RPMI7951 (cell line): ENCODE measurements around the gene AKAP1. TPM values are rescaled to one million over a fixed set of nuclear protein-coding genes. Genes with fewer than 3 reads are reported as not detected.
"Not testable (repeated sequence)": the region's sequence is repeated elsewhere in the genome, so short reads cannot be mapped to it uniquely, and the experiment has no call there.

Source experiments
- DNase-seq: peaks from one replicate; pipeline ENCODE4 v3.0.0-alpha.2; 2012; ENCODE audit warnings: low read depth
- total RNA-seq: library from RNA; depleted of rRNA; stranded (reverse); fragments of >200 nt; shearing (Covaris generic); gene quantifications from 2 replicates; pipeline ENCODE4 v1.2.3, GENCODE V29; 2014

AKAP1 gene
- total RNA-seq, 1 experiment from 2014 or later = 8.3 TPM

DNA sequence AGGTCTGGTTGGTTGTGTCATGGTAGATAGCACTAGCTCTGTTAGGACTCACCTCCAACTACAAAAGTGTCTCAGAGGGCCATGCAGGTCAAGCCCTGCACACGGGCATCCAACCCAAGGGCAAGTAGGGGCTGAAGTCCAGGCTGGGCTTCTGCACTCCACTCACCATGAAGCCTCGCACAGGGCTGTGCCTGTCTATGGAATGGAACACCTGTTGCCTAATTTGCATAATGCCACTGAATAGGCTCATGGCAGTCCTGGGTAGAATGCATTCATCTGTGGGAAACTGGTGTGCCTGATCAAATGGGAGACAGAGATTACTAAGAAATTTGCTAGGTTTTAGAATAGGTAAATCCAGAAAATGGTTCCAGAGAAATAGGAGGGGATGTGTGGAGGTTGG, 8.0 kb upstream of the AKAP1 start:
- DNase-seq = no peak

DNA sequence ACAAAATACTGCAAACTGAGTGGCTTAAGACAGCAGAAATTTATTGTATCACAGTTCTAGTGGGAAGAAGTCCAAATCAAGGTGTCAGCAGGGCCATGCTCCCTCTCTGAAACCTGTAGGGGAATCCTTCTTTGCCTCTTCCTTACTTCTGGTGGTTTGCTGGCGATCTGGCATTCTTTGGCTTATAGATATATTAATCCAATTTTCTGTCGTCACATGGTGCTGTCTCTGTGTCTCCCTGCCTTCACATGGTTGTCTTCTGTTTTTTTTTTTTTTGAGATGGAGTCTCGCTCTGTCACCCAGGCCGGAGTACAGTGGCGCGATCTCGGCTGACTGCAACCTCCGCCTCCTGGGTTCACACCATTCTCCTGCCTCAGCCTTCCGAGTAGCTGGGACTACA, 6.8 kb upstream of the AKAP1 start:
- no peak for DNase-seq

DNA sequence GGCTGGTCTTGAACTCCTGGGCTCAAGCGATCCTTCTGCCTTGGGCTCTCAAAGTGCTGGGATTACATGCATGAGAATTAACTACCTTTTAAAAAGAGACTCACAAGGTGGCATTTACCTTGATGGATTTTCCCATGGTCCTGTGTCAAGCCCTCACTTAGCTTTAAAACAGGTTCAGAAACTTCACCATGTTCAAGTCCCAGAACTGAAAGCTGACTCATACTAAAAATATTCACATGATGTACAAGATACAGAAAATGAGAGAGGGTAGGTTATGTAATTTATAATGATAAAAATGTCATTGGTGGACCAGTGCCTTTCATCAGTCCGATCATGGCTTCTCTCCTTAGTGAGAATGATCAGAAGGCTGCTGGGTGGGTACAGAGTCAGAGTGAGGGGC, 4.3 kb upstream of the AKAP1 start:
- no peak for DNase-seq

DNA sequence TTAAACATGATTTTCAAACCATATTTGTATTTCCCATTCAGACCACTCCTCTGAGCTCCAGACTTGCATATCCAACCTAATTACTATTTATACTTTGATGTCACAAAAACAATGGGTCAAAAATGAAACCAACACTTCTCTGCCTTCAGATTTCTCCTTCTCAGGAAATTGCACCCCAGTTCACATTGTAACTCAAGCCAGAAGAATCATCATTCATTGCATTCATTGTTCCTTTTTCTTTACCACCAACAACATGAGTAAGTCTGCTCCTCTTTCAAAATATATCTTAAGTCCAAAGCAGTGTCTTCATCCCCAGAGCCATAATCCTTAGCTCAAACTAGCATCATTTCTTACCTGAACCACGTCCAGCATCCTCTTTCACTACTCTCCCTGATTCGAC, 2.6 kb upstream of the AKAP1 start:
- no peak for DNase-seq

DNA sequence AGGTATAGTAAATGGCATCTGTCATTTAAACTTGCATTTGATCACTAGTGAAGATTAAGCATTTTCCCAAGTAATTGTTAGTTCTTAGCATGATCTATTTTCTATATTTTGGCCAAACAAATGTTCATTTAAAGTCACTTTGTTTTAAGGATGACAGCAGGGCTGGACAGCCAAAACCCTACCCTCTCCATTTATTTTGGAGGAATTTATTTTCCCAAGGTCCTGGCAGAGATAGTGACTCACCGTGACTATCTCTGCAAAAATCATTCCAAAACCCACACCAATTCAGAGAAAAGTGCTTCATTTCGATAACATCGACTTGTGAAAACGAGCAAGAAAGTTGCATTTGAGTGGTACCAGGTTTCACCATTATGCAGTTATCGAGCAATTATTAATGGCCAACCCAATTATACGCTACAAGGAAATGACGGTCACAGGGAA, 665 bp upstream of the AKAP1 start:
- DNase-seq = no peak

DNA sequence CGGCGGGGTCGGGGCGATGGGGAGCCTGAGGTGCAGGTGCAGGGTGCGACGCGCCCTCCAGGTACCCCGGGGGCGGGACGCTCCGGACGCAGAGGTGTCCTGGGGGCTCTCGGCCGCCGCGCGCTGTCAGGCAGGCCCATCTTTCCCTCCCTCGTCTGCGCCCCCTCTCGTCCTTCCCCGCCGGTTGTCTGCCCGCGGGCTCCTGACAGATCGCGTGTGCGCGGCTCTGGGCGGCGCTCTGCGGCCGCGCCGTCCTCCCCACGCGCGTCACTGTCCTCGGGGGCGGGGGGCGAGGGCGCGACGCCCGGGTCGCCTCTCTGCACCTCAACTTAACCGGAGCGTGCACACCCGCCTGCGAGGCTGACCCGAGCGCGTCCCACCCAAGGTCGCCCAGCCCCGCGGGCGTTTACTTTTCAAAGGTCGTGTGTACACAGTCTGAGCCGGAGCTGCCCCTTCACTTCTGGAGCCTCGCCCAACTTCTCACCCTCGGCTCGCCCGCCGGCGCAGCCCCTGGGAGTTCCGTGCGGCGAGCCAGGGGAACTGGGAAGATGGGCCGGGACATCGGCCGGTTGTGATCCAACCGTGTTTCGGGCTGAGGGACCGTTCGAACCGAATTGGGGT, 512 bp downstream of the AKAP1 start:
- DNase-seq = peak; percentile 38

DNA sequence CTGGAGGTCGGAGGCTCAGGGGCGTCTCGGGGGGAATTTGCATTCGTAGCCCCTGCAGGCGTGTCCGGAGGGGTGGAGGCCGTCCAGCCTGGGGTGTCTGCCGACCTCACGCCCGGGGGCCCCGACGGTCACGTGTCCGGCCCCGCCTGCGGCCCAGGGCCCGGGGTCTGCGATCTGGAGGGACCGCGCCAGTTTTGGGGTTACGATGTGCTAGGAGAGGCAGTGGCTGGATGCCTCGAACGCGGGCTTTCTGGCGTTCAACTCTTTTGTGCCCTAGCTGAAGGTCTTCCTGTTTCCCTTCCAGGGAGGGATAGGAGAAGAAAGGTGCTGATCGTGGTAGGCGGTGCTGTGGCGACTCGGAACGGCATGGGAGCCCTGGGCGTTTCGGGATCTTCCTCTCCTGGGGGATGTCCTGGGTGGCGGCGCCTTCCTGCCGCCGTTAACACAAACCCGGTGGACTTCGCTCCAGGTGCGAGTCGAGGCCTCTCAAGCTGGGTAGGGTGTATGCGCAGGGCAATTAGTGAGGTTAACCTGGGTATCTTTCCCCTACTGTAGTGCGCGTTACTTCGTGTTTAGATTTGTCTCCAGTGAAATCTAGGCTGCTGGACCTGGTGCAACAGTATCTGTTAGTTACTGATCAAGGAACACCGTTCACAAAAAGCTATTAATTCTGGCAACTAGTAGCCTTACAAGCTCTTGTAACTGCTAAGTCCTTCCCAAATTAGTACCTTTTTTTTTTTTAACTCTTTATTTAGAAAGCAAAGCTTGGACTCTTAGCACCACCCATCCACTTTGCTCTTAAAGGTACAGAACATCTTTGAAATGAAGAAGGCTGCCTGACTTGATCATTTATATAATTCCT, 1.3 kb downstream of the AKAP1 start:
- peak; percentile 24 for DNase-seq

DNA sequence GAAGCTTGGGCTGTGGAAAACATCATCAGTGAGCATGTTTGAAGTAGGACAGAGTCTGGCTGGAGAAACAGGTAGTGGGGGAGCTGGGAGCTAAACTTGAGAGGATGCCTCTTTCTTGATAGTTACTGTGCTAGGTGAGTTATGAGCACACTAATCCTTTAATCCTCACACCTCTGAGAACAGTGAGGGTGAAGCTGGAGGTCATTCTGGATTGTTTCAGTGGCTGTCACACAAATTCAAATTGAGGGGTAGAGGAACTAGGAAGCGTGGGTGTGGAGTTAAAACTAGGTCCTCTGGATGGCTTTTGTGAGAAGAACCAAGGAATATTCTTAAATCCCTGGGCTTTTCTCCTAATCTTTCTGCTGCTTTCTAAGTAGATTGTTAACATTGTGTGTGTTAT, 3.3 kb downstream of the AKAP1 start:
- no peak for DNase-seq

DNA sequence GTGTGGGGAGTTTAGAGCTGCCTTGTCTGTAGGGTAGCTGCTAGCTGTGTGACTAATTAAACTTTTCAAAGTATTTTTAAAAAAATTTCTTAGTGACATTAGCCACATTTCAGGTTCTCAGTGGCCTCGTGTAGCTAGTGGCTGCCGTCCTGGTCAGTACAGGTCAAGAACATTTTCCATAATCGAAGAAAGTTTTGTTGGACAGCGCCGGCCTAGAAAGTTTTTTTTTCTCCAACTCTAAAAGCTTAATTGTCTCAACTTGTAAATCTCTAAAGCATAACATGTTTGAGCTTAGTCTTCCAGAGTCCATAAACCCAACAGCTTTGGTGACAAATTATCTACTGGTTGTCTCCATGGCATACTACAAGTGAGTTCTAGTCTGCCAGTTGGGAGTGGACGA, 4.3 kb downstream of the AKAP1 start:
- no peak for DNase-seq

DNA sequence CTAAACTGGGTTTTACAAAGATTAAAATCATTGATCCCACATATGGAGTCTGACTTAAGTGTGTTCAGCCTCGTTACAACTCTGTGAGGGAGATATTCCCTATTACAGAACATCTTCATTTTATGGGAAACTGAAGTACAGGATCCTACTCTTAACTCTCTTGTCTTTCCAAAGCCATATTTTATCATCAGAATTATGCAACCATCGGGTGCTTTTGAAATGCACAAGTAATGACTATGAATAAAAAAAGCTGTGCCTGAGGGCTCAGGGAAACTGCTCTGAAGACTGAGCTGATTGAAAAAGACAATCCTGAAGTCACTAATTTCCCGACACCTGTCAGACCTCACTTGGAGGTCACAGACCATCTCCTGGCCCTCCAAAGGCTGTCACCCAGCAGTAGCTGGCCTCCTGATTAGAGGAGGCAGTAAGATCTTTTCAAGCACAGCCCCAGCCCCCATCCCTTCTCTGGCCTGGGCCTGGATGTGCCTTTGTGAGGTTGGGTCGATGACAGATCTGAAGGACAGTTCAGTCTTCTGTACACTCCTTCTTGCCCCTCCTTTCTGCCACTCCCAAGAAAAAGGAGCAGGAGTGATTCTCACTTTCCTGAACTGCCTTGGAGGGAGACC, 5.6 kb downstream of the AKAP1 start:
- DNase-seq = no peak

DNA sequence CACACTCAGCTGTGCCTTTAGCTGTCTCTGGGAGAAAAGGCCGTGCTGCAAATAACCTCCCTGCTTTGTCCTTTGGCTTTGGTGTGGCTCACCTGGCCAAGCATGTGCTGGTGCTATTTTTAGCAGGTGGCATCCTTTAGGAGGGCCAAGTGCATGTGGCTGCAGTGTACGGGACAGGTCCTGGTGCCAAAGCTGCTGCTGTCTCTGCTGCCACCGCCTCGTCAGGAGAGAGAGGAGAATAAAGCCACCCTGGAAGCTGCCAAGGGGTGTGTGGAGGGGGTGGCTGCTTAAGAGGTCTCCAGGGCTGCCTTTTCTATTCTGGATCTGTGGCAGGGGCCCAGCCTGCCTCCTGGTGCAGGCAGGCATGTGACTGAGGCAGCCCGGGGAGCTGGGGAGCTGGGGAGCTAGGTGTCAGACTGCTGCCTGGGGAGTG, 6.2 kb downstream of the AKAP1 start:
- no peak for DNase-seq

DNA sequence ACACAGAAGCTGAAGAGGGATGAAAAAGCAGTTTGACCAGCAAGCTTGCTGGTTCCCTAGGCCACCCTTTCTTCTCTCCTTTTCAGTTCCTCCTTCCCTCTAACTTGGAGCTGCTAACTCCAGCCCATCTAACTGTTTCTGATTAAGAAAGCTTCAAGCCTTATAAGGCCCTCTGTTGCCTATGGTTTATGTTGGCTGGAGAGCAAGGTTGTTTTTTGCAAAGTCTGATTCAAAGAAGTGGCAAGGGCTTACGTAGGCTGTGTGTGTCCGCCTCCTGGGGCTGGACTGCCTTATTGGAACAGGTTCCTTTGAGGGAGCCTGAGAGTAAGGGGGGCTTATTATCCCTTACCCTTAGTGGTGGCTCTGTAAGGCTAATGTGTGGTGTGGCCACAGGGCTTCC, 7.1 kb downstream of the AKAP1 start:
- no peak for DNase-seq

DNA sequence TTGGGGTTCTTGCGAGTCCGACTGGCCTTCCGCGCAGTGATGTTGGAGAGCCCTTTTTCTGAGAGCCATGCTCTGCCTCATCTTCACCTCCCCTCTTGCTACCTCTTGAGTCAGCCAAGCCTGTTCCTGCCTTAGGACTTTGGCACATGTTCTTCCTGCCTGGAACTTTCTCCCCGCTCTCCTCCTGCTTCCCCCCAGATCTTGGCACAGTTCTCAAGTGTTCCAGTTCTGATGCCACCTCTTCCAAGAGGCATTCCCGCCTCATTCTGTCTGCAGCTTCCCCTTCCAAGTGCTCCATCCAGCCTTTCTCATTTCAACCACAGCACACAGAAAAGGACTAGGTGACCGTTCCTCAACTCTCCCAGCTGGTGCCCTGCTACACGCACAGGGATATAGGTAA, 7.7 kb downstream of the AKAP1 start:
- no peak for DNase-seq

DNA sequence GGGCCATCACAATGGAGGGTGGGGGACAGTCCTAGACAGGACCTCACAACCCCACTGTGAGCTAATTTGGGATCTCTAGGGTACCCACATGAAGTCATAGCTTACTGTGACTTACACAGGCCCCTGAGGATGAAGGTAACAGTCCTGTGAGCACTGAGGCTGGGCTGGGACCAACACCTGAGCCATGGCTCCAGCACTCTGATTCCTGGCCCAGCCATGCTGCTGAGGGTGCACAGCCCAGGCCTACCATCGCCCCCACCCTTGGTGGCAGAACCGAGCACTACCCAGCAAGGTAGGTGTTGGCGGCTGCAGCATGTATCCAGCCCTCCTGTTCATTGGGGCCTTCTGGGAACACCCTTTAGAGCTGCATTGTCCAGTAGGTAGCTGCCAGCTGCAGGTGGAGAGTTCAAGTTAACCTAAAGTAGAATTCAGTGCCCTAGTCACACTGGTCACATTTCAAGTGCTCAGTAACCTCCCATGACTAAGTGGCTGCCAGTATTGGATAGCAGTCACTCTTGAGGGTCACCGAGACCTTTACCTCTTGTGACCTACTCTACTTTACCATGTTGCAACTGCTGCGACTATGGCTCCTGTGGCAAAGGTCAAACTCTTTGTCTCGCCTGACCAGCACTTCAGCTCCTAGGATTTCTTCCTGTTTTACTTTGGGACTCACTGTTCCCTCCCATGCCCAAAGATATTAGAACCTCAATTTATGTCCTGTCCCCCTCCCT, 11.6 kb downstream of the AKAP1 start:
- no peak for DNase-seq

DNA sequence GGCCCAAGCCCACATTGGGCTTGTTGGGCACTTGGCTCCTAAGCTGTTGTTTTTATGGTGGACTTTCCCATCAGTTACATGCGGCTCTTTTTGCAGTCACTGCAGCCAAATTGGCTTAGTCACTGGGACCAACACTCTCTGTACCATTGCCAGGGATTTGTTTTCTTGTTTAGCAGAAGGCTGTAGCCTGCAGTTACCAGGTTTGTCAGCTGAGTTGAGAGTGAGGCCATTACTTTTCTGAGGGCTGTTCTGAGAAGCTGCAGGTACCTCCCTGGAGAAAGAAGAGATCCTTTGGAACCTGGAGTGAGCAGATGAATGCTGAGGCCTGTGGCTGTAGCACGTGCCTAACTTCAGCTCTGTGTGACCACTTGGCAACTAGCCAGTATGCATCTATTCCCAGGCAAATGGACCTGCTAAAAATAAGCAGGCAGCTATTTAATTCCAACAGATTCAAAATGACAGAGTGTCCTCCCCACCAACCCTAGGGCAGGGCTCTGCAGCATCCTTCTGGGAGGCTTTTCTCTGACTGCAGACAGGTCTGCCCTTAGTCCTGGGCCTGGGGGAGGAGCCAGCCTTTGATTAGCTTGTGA, 12.9 kb downstream of the AKAP1 start:
- DNase-seq = peak; percentile 73

DNA sequence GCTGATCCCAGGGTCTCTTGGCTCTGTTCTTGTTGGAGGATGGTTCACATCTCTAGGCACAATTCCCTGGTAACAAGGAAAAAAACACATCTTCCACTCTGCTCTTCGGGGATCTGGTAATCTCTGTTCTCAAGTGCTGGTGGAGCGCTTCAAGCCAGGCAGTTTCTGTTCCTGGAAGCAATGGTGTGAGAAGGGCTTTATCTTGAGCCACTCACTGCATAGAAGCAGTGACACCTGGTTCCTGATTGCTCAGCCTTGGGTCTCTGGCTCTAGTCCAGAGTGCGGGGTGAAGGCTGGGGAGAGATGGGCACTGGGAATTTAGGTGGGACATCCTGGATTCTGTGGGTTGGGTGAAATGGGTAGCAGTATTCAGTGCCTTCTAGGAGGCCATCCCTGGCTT, 14.1 kb downstream of the AKAP1 start:
- no peak for DNase-seq

DNA sequence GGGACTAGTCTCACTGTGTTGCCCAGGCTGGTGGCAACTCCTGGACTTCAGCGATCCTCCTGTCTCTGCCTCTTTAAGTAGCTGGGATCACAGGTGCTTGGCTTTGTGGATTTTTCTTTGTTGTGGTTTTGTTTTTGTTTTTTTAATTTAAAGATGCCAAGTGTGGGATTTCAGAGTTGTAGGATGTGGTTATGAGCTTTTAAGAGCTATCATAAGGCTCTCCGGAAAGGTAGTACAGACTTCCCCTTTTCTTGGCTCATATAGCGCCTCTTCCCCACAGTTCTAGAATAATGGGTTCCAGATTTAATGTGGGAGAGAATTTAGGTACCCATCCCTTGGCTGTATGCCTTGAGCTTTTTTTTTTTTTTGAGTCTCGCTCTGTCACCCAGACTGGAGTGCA, 17.1 kb downstream of the AKAP1 start:
- no peak for DNase-seq

DNA sequence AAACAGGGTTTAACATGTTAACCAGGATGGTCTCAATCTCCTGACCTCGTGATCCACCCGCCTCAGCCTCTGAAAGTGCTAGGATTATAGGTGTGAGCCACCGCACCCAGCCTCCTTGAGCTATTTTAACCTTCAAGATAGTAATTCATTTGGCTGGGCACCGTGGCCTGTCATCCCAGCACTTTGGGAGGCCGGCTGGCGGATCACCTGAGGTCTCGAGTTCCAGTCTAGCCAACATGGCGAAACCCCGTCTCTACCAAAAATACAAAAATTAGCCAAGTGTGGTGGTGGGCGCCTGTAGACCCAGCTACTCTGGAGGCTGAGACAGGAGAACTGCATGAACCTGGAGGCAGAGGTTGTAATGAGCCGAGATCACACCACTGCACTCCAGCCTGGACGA, 17.6 kb downstream of the AKAP1 start:
- DNase-seq = not testable (repeated sequence)

DNA sequence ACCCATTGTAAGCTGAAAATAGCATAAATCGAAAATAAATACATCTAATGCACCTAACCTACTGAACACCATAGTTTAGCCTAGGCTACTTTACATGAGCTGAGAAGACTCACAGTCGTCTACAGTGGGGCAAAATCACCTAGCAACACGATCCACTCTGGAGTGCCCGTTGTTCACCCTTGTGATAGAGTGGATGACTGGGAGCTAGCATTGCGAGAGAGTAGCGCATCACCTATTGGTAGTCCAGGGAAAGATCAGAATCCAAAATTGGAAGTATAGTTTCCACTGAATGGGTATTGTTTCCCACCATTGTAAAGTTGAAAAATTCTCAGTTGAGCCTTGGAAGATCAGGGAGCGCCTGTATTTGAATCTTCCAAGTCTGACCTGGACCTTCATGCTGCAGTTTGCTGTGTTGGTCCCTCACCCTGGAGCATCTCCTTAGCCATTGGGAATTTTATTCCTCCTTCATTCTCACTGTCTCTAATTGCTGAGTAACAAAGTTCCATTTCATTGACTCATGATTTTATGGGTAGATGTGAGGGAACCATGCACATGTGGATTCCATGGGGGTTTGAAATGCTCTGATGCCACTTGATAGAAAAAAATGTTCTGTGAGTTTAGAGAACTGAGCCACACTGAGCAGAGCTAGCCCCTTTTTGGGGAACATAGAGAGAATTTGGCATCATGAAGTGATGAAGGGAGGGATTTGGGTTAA, 19.6 kb downstream of the AKAP1 start:
- peak; percentile 53 for DNase-seq

DNA sequence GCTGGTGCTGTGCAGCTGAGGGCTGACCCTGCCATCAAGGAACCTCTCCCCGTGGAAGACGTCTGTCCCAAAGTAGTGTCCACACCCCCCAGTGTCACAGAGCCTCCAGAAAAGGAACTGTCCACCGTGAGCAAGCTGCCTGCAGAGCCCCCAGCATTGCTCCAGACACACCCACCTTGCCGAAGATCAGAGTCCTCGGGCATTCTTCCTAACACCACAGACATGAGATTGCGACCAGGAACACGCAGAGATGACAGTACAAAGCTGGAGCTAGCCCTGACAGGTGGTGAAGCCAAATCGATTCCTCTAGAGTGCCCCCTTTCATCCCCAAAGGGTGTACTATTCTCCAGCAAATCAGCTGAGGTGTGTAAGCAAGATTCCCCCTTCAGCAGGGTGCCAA, 20.5 kb downstream of the AKAP1 start:
- no peak for DNase-seq
